NCI-H1436 (cell line): Measurements from ENCODE around the gene DNAH1.

Experiments
- DNase-seq: peaks from one replicate; lab custom pipeline; 2025; lab: John Stamatoyannopoulos, UW

Gene DNAH1

GRCh38 chr3:52433996-52434479 lies 117.9 kb downstream of the DNAH1 start:
- DNase-seq = no peak

- DNase-seq = no peak
These were observed 118.5 kb downstream of the DNAH1 start for GRCh38 chr3:52434491-52435115.

GRCh38 chr3:52435246-52436101 lies 119.4 kb downstream of the DNAH1 start:
- peak; percentile 26 for DNase-seq

GRCh38 chr3:52436500-52437149 lies 120.5 kb downstream of the DNAH1 start:
- no peak for DNase-seq

GRCh38 chr3:52437326-52438103 lies 121.4 kb downstream of the DNAH1 start:
- no peak for DNase-seq

- DNase-seq = no peak
These were observed 121.9 kb downstream of the DNAH1 start for GRCh38 chr3:52438104-52438376.

- DNase-seq = no peak
These were observed 122.7 kb downstream of the DNAH1 start for GRCh38 chr3:52438579-52439425.

- no peak for DNase-seq
These were observed 123.5 kb downstream of the DNAH1 start for GRCh38 chr3:52439426-52440248.

- DNase-seq = no peak
These were observed 124.1 kb downstream of the DNAH1 start for GRCh38 chr3:52440249-52440551.

GRCh38 chr3:52440671-52441070 lies 124.6 kb downstream of the DNAH1 start:
- no peak for DNase-seq

GRCh38 chr3:52441091-52441771 lies 125.1 kb downstream of the DNAH1 start:
- no peak for DNase-seq

- no peak for DNase-seq
These were observed 125.7 kb downstream of the DNAH1 start for GRCh38 chr3:52441772-52442332.

GRCh38 chr3:52442409-52443267 lies 126.5 kb downstream of the DNAH1 start:
- no peak for DNase-seq

- DNase-seq = no peak
These were observed 127.1 kb downstream of the DNAH1 start for GRCh38 chr3:52443268-52443610.

- DNase-seq = no peak
These were observed 127.9 kb downstream of the DNAH1 start for GRCh38 chr3:52443791-52444687.

GRCh38 chr3:52444860-52445793 lies 129.0 kb downstream of the DNAH1 start, which contains the start of gene SEMA3G:
Gene SEMA3G (minus strand): TSS chr3:52445103. CDS start chr3:52445027, 76 bp downstream.
- no peak for DNase-seq

GRCh38 chr3:52446042-52446441 lies 129.9 kb downstream of the DNAH1 start:
- DNase-seq = no peak
